Panc1 (cell line): Measurements from ENCODE around the gene FHIT. TPM values are rescaled to one million over a fixed set of nuclear protein-coding genes. Genes with fewer than 3 reads are reported as not detected.

Source experiments
- ATAC-seq: fragments of 200-7000 bp; cut with Tn5 transposase; 2 replicates; pipeline ENCODE4 v1.9.1; 2020; ENCODE audit warnings: mild to moderate bottlenecking, moderate library complexity
- BruUV-seq: library from RNA; stranded (reverse); fragments of 400-500 nt; replicated peaks from 2 replicates; lab custom pipeline; 2021; lab: Mats Ljungman, UMichigan
- CTCF ChIA-PET: fragments of 300-600 bp; sonication (Branson Sonifier 250); formaldehyde crosslinking; loops from one replicate; lab custom pipeline; 2022; ENCODE audit warnings: antibody characterized with exemption; lab: Charles Lee
- POLR2A ChIA-PET: fragments of 300-600 bp; sonication (Branson Sonifier 250); formaldehyde crosslinking; loops from one replicate; lab custom pipeline; 2022; ENCODE audit warnings: antibody characterized with exemption; lab: Charles Lee
- DNase-seq: peaks from one replicate; pipeline ENCODE4 v3.0.0-alpha.2; 2010; ENCODE audit warnings: low read depth, low spot score
- H3K27ac ChIP-seq: 2 replicates; pipeline ENCODE4 v1.5.1; 2011; ENCODE audit warnings: mild to moderate bottlenecking, low read length, inconsistent platforms
- H3K27me3 ChIP-seq: fragments of 200-500 bp; sonication (Bioruptor generic); 2 replicates; pipeline ENCODE4 v1.6.0; 2014; ENCODE audit warnings: low read length, inconsistent platforms; ENCODE audit not compliant: control insufficient read depth, insufficient read depth
- H3K36me3 ChIP-seq: fragments of 200-500 bp; sonication (Bioruptor generic); 2 replicates; pipeline ENCODE4 v1.5.1; 2014; ENCODE audit warnings: inconsistent platforms, mild to moderate bottlenecking, low read length, moderate library complexity; ENCODE audit not compliant: control insufficient read depth, insufficient read depth
- H3K4me1 ChIP-seq: 2 replicates; pipeline ENCODE4 v1.5.1; 2011; ENCODE audit warnings: inconsistent platforms, mild to moderate bottlenecking, low read length, moderate library complexity; ENCODE audit not compliant: control insufficient read depth, insufficient read depth
- H3K4me3 ChIP-seq, 2 experiments: 2 replicates each; pipeline ENCODE4 v1.5.1; 2011 to 2012; ENCODE audit warnings: low read depth in 2 of 2, low read length in 2 of 2, mild to moderate bottlenecking in 2 of 2, inconsistent platforms in 1 of 2, moderate library complexity in 1 of 2
- H3K9me3 ChIP-seq: fragments of 200-500 bp; sonication (Bioruptor generic); 2 replicates; pipeline ENCODE4 v1.5.1; 2014; ENCODE audit warnings: low read depth, mild to moderate bottlenecking, inconsistent platforms, low read length, moderate library complexity; ENCODE audit not compliant: control insufficient read depth, insufficient read depth
- POLR2AphosphoS5 ChIP-seq: IDR thresholded peaks from 2 replicates; pipeline ENCODE4 v1.6.1; 2012; ENCODE audit warnings: mild to moderate bottlenecking, low read depth, low read length, moderate library complexity
- SIN3A ChIP-seq: IDR thresholded peaks from 2 replicates; pipeline ENCODE4 v1.6.1; 2012; ENCODE audit warnings: low read depth, mild to moderate bottlenecking, low read length, moderate library complexity, borderline replicate concordance; ENCODE audit not compliant: insufficient read depth
- TCF7L2 ChIP-seq: IDR thresholded peaks from 2 replicates; pipeline ENCODE4 v1.6.1; 2011; ENCODE audit warnings: mild to moderate bottlenecking, low read depth, low read length, inconsistent platforms
- in situ Hi-C: cut with HindIII; loops from 2 replicates; pipeline ENCODE4 v1.10.0; 2016; ENCODE audit warnings: low sequenced_read_pairs, low pct_unique_long_range_greater_than_20kb
- intact Hi-C: fragments of 100-400 bp; cut with micrococcal nuclease; formaldehyde crosslinking; loops from one replicate; pipeline ENCODE4 v1.10.0; 2022; ENCODE audit not compliant: unreplicated experiment
- total RNA-seq: library from RNA; stranded (reverse); gene quantifications from one replicate; pipeline ENCODE4 v1.2.1, GENCODE V29; 2021; ENCODE audit not compliant: unreplicated experiment
- TF ChIP-seq, protein P1 (sequence below), 2 experiments: IDR thresholded peaks; 2 replicates each; pipeline ENCODE4 v1.6.1; 2011 to 2012; ENCODE audit warnings: low read depth in 2 of 2, control low read depth in 1 of 2, low read length in 1 of 2, mild to moderate bottlenecking in 1 of 2, moderate library complexity in 1 of 2; ENCODE audit not compliant: insufficient read depth in 1 of 2
- TF ChIP-seq, protein P2 (sequence below): fragments of 450-650 bp; IDR thresholded peaks from 2 replicates; pipeline ENCODE4 v1.5.1; 2017; ENCODE audit warnings: mild to moderate bottlenecking

The FHIT gene
- total RNA-seq, 1 experiment from 2014 or later: 2.2 TPM

DNA sequence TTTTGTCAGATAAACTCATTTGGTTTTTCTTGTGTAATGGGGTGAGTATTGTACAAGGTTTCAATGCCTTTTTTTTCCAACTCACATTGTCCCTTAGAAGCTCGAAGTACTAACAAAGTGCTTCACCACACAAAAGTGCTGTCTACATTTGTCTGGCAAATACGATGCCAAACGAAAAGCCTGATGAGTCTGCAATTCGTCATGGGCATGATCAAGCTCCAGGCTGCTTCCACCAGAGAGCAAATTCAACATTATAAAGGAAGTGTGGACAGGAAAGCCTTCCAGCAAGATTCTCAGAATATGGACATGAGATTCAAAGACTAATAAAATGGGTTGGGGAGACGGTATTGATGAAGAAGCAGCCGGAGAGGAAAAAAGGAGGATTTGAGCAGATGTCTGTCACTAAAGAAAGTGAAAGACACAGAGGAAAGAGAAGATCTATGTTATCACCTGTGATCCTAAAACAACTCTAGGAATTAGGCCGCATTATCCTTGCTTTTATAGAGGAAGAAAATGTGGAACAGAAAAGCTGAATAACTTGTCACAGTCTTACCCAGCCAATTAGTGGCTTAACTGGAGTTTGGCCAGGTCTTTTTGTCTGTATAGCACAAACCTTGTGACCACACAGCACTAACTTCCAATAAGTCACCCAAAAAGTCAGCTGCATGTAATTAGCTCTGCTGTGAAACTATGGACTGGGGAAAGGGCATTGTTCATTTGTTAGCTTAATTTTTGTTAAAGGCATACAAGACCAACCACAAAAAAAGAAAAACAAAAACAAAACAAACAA lies 494.8 kb downstream of the FHIT start:
- BruUV-seq: no TSS peak
- H3K36me3 ChIP-seq: no peaks in the 10 kb centered on the region
- intact Hi-C loops: no loop called here
- no peaks in the 10 kb centered on the region for H3K4me1 ChIP-seq
- ChIA-PET CTCF (no interaction called here), POLR2A (no interaction called here)
- no peak overlapping the region for H3K4me3 ChIP-seq
- no peak for ATAC-seq
- no peaks in the 10 kb centered on the region for H3K27me3 ChIP-seq
- no peak overlapping the region for H3K27ac ChIP-seq
- in situ Hi-C loops: no loop called here
- no peak for DNase-seq
- no peaks in the 10 kb centered on the region for H3K9me3 ChIP-seq
- TF ChIP-seq, protein P1, sequence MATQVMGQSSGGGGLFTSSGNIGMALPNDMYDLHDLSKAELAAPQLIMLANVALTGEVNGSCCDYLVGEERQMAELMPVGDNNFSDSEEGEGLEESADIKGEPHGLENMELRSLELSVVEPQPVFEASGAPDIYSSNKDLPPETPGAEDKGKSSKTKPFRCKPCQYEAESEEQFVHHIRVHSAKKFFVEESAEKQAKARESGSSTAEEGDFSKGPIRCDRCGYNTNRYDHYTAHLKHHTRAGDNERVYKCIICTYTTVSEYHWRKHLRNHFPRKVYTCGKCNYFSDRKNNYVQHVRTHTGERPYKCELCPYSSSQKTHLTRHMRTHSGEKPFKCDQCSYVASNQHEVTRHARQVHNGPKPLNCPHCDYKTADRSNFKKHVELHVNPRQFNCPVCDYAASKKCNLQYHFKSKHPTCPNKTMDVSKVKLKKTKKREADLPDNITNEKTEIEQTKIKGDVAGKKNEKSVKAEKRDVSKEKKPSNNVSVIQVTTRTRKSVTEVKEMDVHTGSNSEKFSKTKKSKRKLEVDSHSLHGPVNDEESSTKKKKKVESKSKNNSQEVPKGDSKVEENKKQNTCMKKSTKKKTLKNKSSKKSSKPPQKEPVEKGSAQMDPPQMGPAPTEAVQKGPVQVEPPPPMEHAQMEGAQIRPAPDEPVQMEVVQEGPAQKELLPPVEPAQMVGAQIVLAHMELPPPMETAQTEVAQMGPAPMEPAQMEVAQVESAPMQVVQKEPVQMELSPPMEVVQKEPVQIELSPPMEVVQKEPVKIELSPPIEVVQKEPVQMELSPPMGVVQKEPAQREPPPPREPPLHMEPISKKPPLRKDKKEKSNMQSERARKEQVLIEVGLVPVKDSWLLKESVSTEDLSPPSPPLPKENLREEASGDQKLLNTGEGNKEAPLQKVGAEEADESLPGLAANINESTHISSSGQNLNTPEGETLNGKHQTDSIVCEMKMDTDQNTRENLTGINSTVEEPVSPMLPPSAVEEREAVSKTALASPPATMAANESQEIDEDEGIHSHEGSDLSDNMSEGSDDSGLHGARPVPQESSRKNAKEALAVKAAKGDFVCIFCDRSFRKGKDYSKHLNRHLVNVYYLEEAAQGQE (IDR thresholded peaks at IDR 0.05; ENCODE audit: insufficient read depth in 1 of 2, low read depth in 2 of 2, low read length in 1 of 2): no peak
- no peak for TF ChIP-seq TCF7L2

DNA sequence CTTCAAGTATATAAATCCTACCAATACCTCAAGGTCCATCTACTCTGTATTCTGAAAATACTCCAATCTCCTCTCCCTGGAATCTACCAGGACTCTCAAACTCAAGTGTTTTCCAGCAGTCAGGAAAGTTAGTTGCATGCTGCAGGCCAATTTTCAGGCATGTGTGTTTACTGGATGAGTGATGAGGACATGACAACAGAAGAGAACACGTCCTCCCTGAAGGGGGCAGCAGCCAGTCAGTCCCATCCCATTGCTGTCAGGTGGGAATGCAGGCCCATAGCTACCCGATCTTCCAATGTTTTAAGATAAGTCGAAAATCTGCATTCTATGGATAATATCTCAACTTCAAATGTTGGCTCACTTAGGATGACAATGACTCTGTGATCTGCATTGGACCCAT lies 496.2 kb downstream of the FHIT start:
- no peak for ATAC-seq
- in situ Hi-C loops: no loop called here

More for the DNA sequence above, 496.2 kb downstream of the FHIT start:
- intact Hi-C loops: no loop called here
- Histone ChIP-seq H3K27ac (no peak overlapping the region), H3K4me1 (no peaks in the 10 kb centered on the region), H3K36me3 (no peaks in the 10 kb centered on the region), H3K27me3 (no peaks in the 10 kb centered on the region), H3K9me3 (no peaks in the 10 kb centered on the region), H3K4me3 (no peak overlapping the region)
- TF ChIP-seq, protein P1 (IDR thresholded peaks at IDR 0.05; ENCODE audit: insufficient read depth in 1 of 2, low read depth in 2 of 2, low read length in 1 of 2): no peak
- TF ChIP-seq, protein P2, sequence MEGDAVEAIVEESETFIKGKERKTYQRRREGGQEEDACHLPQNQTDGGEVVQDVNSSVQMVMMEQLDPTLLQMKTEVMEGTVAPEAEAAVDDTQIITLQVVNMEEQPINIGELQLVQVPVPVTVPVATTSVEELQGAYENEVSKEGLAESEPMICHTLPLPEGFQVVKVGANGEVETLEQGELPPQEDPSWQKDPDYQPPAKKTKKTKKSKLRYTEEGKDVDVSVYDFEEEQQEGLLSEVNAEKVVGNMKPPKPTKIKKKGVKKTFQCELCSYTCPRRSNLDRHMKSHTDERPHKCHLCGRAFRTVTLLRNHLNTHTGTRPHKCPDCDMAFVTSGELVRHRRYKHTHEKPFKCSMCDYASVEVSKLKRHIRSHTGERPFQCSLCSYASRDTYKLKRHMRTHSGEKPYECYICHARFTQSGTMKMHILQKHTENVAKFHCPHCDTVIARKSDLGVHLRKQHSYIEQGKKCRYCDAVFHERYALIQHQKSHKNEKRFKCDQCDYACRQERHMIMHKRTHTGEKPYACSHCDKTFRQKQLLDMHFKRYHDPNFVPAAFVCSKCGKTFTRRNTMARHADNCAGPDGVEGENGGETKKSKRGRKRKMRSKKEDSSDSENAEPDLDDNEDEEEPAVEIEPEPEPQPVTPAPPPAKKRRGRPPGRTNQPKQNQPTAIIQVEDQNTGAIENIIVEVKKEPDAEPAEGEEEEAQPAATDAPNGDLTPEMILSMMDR: no peak
- TF ChIP-seq TCF7L2 (no peak), POLR2AphosphoS5 (no peak), SIN3A (no peak)
- DNase-seq: no peak
- POLR2A ChIA-PET: no interaction called here
- no TSS peak for BruUV-seq
- CTCF ChIA-PET: no interaction called here
